Astrocyte (in vitro differentiated cells and primary cell): ENCODE results near the gene UBR3. TPM values are rescaled to one million over a fixed set of nuclear protein-coding genes. Genes with fewer than 3 reads are reported as not detected.

Experiments
- DNase-seq: peaks from one replicate; pipeline ENCODE4 v3.0.0-alpha.2; 2010; ENCODE audit warnings: low read depth
- FAIRE-seq: peaks from 2 replicates; lab custom pipeline; 2011; peaks lifted over from hg19 to GRCh38; lab: Jason Lieb, UNC
- H2AFZ ChIP-seq: 2 replicates; pipeline ENCODE4 v1.6.0; 2012; ENCODE audit warnings: low read depth, low read length, inconsistent platforms
- H3K27ac ChIP-seq: 2 replicates; pipeline ENCODE4 v1.5.1; 2011; ENCODE audit warnings: low read depth, low read length, inconsistent platforms
- H3K27me3 ChIP-seq: 2 replicates; pipeline ENCODE4 v1.6.0; 2011; ENCODE audit warnings: low read length, inconsistent platforms; ENCODE audit not compliant: insufficient read depth
- H3K36me3 ChIP-seq: 2 replicates; pipeline ENCODE4 v1.5.1; 2011; ENCODE audit warnings: low read length, inconsistent platforms; ENCODE audit not compliant: insufficient read depth
- H3K4me1 ChIP-seq: 2 replicates; pipeline ENCODE4 v1.5.1; 2011; ENCODE audit warnings: low read length, inconsistent platforms; ENCODE audit not compliant: insufficient read depth
- H3K4me2 ChIP-seq: 2 replicates; pipeline ENCODE4 v1.6.0; 2012; ENCODE audit warnings: low read length, inconsistent platforms
- H3K4me3 ChIP-seq: 2 replicates; pipeline ENCODE4 v1.5.1; 2011; ENCODE audit warnings: low read depth, mild to moderate bottlenecking, low read length, inconsistent platforms; ENCODE audit not compliant: insufficient read depth
- H3K79me2 ChIP-seq: 2 replicates; pipeline ENCODE4 v1.6.0; 2012; ENCODE audit warnings: mild to moderate bottlenecking, low read length, inconsistent platforms; ENCODE audit not compliant: insufficient read depth
- H3K9ac ChIP-seq: 2 replicates; pipeline ENCODE4 v1.6.0; 2012; ENCODE audit warnings: mild to moderate bottlenecking, low read length, inconsistent platforms
- H3K9me3 ChIP-seq: 2 replicates; pipeline ENCODE4 v1.5.1; 2012; ENCODE audit warnings: low read depth, mild to moderate bottlenecking, low read length, inconsistent platforms; ENCODE audit not compliant: insufficient read depth
- H4K20me1 ChIP-seq: 2 replicates; pipeline ENCODE4 v1.6.0; 2012; ENCODE audit warnings: low read length, inconsistent platforms; ENCODE audit not compliant: insufficient read depth
- H3K27ac Mint-ChIP-seq: one replicate; pipeline ENCODE4 v1.8.0; 2021; ENCODE audit warnings: mild to moderate bottlenecking, mixed read lengths; ENCODE audit not compliant: unreplicated experiment
- H3K27me3 Mint-ChIP-seq: one replicate; pipeline ENCODE4 v1.8.0; 2021; ENCODE audit warnings: low read depth, mixed read lengths; ENCODE audit not compliant: unreplicated experiment
- H3K36me3 Mint-ChIP-seq: one replicate; pipeline ENCODE4 v1.8.0; 2021; ENCODE audit warnings: low read depth, mixed read lengths; ENCODE audit not compliant: unreplicated experiment
- H3K4me1 Mint-ChIP-seq: one replicate; pipeline ENCODE4 v1.8.0; 2021; ENCODE audit warnings: low read depth, mixed read lengths; ENCODE audit not compliant: unreplicated experiment
- H3K4me3 Mint-ChIP-seq: one replicate; pipeline ENCODE4 v1.8.0; 2021; ENCODE audit warnings: mild to moderate bottlenecking, moderate library complexity, mixed read lengths; ENCODE audit not compliant: unreplicated experiment
- H3K9me3 Mint-ChIP-seq: one replicate; pipeline ENCODE4 v1.8.0; 2021; ENCODE audit warnings: mild to moderate bottlenecking, mixed read lengths; ENCODE audit not compliant: unreplicated experiment
- CTCF ChIP-seq: IDR thresholded peaks from 2 replicates; pipeline ENCODE4 v1.5.1; 2011; ENCODE audit warnings: low read depth, mild to moderate bottlenecking, inconsistent platforms, low read length, moderate library complexity; ENCODE audit not compliant: insufficient read depth
- EZH2 ChIP-seq: IDR thresholded peaks from 2 replicates; pipeline ENCODE4 v1.6.1; 2012; ENCODE audit warnings: mild to moderate bottlenecking, low read length, inconsistent platforms; ENCODE audit not compliant: insufficient read depth
- total RNA-seq: library from RNA; stranded (reverse); gene quantifications from 2 replicates; pipeline ENCODE4 v1.2.1, GENCODE V29; 2021

The UBR3 gene
- total RNA-seq, 1 donor from 2014 or later, result 18.7 TPM

DNA sequence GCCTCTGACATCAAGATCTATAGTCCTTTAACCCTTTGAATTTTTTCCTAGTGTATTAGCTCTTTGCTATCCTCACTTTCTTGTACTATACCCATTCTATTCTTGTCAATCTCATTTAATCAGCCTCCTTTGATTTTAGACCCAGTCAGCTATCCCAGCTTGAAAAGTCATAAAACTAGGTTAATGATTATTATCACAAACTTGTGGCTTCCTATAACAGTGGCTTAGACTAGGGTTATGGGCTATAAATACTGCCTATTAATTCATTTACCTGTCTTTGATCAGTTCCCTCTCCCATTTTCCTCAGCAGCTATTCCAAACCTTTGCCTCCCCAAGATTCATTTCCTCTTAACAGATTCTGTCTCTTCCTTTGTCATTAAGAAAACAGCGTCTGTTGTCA lies 174.8 kb downstream of the UBR3 start:
- Mint-ChIP-seq H3K27ac (no peak overlapping the region), H3K4me1 (no peaks in the 10 kb centered on the region), H3K27me3 (no peaks in the 10 kb centered on the region), H3K36me3 (peaks cover 19% of the 10 kb centered on the region), H3K9me3 (no peaks in the 10 kb centered on the region), H3K4me3 (no peak overlapping the region)
- H3K36me3 ChIP-seq, result peaks cover 11% of the 10 kb centered on the region
- no peaks in the 10 kb centered on the region for H3K9me3 ChIP-seq
- H2AFZ ChIP-seq, result no peak overlapping the region
- TF ChIP-seq EZH2, result no peak
- TF ChIP-seq CTCF, result no peak
- no peak overlapping the region for H3K4me2 ChIP-seq
- DNase-seq (no peak), FAIRE-seq (no peak)
- H3K4me1 ChIP-seq, result no peaks in the 10 kb centered on the region
- no peaks in the 10 kb centered on the region for H3K27me3 ChIP-seq
- H3K79me2 ChIP-seq, result no peaks in the 10 kb centered on the region
- H3K9ac ChIP-seq, result no peak overlapping the region
- H4K20me1 ChIP-seq, result no peaks in the 10 kb centered on the region
- no peak overlapping the region for H3K27ac ChIP-seq
- no peak overlapping the region for H3K4me3 ChIP-seq

DNA sequence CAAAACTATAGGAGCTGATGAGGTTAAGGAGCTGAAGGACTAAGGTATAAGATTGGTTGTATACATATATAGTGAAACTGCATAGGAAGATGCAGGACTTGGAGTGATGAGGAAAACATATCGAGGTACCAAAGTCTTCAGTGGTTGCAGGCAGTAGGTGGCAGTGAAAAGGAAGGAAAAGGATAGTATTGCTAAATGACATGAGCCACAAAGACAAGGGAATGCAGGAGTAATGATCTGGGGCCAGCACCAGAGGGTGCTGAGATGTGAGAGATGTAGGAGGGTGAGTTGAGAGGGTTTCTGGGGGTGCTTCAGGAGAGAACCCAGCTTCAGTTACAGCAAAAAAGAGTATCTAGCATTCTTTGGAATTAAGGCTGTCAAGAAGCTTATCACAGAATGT lies 178.4 kb downstream of the UBR3 start:
- TF ChIP-seq CTCF (no peak), EZH2 (no peak)
- DNase-seq, result no peak
- Histone ChIP-seq H4K20me1 (no peaks in the 10 kb centered on the region), H3K27ac (no peak overlapping the region), H3K9me3 (no peaks in the 10 kb centered on the region), H3K9ac (no peak overlapping the region), H2AFZ (no peak overlapping the region), H3K4me2 (no peak overlapping the region), H3K27me3 (no peaks in the 10 kb centered on the region), H3K4me1 (no peaks in the 10 kb centered on the region), H3K4me3 (no peak overlapping the region), H3K79me2 (no peaks in the 10 kb centered on the region), H3K36me3 (peaks cover 8% of the 10 kb centered on the region)
- Mint-ChIP-seq H3K36me3 (peaks cover 14% of the 10 kb centered on the region), H3K4me3 (no peak overlapping the region), H3K4me1 (no peaks in the 10 kb centered on the region), H3K27me3 (no peaks in the 10 kb centered on the region), H3K27ac (no peak overlapping the region), H3K9me3 (no peaks in the 10 kb centered on the region)
- no peak for FAIRE-seq

DNA sequence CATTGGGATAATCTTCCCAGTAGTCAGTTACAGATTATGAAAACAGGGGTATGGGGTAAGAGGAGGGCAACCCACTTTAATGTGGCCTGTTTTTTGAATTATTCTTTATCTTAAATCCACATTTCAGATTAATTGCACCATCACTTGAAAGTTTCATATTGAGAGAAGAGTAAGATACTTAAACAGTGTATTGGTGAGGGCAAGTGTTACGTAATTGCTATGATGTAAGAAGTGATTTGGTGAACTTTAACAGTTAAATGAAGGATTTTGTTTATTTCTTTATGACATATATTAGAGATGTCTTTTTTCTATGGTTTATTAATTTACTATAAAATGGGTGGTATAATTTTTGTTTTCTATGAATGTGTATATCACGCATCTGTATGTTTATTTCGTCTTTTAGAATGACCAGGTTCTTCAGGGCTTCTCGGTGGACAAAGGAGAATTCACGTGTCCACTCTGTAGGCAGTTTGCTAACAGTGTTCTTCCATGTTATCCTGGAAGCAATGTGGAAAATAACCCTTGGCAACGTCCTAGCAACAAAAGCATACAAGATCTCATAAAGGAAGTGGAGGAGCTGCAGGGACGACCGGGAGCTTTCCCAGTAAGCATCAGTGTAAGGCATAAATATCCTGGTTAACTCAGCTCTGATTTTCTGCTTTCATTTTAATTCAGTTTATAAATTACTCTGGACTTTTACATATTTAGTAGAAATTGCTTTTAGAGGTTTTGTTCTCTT lies 179.5 kb downstream of the UBR3 start:
- Histone ChIP-seq H3K9me3 (no peaks in the 10 kb centered on the region), H3K4me3 (no peak overlapping the region), H3K27me3 (no peaks in the 10 kb centered on the region), H3K36me3 (peaks cover 8% of the 10 kb centered on the region), H3K4me1 (no peaks in the 10 kb centered on the region), H3K79me2 (no peaks in the 10 kb centered on the region), H4K20me1 (no peaks in the 10 kb centered on the region), H3K27ac (no peak overlapping the region), H3K4me2 (no peak overlapping the region), H3K9ac (no peak overlapping the region), H2AFZ (no peak overlapping the region)
- Mint-ChIP-seq H3K4me3 (no peak overlapping the region), H3K27me3 (no peaks in the 10 kb centered on the region), H3K36me3 (peaks cover 14% of the 10 kb centered on the region), H3K9me3 (no peaks in the 10 kb centered on the region), H3K4me1 (no peaks in the 10 kb centered on the region), H3K27ac (no peak overlapping the region)
- TF ChIP-seq CTCF, result no peak
- TF ChIP-seq EZH2, result no peak
- FAIRE-seq (no peak), DNase-seq (no peak)
